ENCODE measurements around the gene CREBBP. TPM values are rescaled to one million over a fixed set of nuclear protein-coding genes. Genes with fewer than 3 reads are reported as not detected.

Gene CREBBP
- total RNA-seq, 4 donors from 2014 or later: 76.3 to 152 (median 105) TPM

GRCh38 chr16:3738128-3738527 lies 142.4 kb downstream of the CREBBP start:
- 93% methylated on average over 5 of the region's 5 CpGs for WGBS
- H3K36me3 ChIP-seq: peaks cover 100% of the 10 kb centered on the region
- DNase-seq (ENCODE audit: low spot score in 2 of 2): no peak

GRCh38 chr16:3737181-3737580 lies 143.3 kb downstream of the CREBBP start:
- Histone ChIP-seq H3K4me3 (no peak overlapping the region), H3K36me3 (peaks cover 100% of the 10 kb centered on the region), H3K9me3 (no peaks in the 10 kb centered on the region), H3K27me3 (no peaks in the 10 kb centered on the region), H3K4me1 (no peaks in the 10 kb centered on the region), H3K27ac (no peak overlapping the region)
- 91% methylated on average over 8 of the region's 8 CpGs for WGBS
- TF ChIP-seq, protein P1, sequence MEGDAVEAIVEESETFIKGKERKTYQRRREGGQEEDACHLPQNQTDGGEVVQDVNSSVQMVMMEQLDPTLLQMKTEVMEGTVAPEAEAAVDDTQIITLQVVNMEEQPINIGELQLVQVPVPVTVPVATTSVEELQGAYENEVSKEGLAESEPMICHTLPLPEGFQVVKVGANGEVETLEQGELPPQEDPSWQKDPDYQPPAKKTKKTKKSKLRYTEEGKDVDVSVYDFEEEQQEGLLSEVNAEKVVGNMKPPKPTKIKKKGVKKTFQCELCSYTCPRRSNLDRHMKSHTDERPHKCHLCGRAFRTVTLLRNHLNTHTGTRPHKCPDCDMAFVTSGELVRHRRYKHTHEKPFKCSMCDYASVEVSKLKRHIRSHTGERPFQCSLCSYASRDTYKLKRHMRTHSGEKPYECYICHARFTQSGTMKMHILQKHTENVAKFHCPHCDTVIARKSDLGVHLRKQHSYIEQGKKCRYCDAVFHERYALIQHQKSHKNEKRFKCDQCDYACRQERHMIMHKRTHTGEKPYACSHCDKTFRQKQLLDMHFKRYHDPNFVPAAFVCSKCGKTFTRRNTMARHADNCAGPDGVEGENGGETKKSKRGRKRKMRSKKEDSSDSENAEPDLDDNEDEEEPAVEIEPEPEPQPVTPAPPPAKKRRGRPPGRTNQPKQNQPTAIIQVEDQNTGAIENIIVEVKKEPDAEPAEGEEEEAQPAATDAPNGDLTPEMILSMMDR (IDR thresholded peaks at IDR 0.05): no peak
- no peak for TF ChIP-seq POLR2AphosphoS5 (IDR thresholded peaks at IDR 0.05)
- TF ChIP-seq POLR2A (IDR thresholded peaks at IDR 0.05): no peak
- no peak for TF ChIP-seq EP300 (IDR thresholded peaks at IDR 0.05)
- DNase-seq (ENCODE audit: low spot score in 2 of 2): no peak

More at GRCh38 chr16:3738128-3738527, 142.4 kb downstream of the CREBBP start:
- TF ChIP-seq EP300 (IDR thresholded peaks at IDR 0.05): no peak
- no peak for TF ChIP-seq POLR2A (IDR thresholded peaks at IDR 0.05)
- TF ChIP-seq, protein P1 (IDR thresholded peaks at IDR 0.05): no peak
- no peak for TF ChIP-seq POLR2AphosphoS5 (IDR thresholded peaks at IDR 0.05)
- Histone ChIP-seq H3K27me3 (no peaks in the 10 kb centered on the region), H3K9me3 (no peaks in the 10 kb centered on the region), H3K4me3 (no peak overlapping the region), H3K27ac (no peak overlapping the region), H3K4me1 (no peaks in the 10 kb centered on the region)

GRCh38 chr16:3736116-3736515 lies 144.4 kb downstream of the CREBBP start:
- no peak overlapping the region for H3K4me3 ChIP-seq

GRCh38 chr16:3735541-3735940 lies 145.0 kb downstream of the CREBBP start:
- Histone ChIP-seq H3K4me1 (no peaks in the 10 kb centered on the region), H3K36me3 (peaks cover 100% of the 10 kb centered on the region), H3K27me3 (no peaks in the 10 kb centered on the region), H3K27ac (no peak overlapping the region), H3K4me3 (no peak overlapping the region), H3K9me3 (no peaks in the 10 kb centered on the region)
- 96% methylated on average over 12 of the region's 13 CpGs for WGBS
- TF ChIP-seq POLR2AphosphoS5 (IDR thresholded peaks at IDR 0.05): no peak
- TF ChIP-seq, protein P1 (IDR thresholded peaks at IDR 0.05): no peak
- no peak for TF ChIP-seq POLR2A (IDR thresholded peaks at IDR 0.05)
- no peak for TF ChIP-seq EP300 (IDR thresholded peaks at IDR 0.05)
- DNase-seq (ENCODE audit: low spot score in 2 of 2): no peak

More at GRCh38 chr16:3736116-3736515, 144.4 kb downstream of the CREBBP start:
- H3K4me1 ChIP-seq: no peaks in the 10 kb centered on the region
- 93% methylated on average over 6 of the region's 6 CpGs for WGBS
- H3K9me3 ChIP-seq: no peaks in the 10 kb centered on the region
- peaks cover 100% of the 10 kb centered on the region for H3K36me3 ChIP-seq
- H3K27me3 ChIP-seq: no peaks in the 10 kb centered on the region
- H3K27ac ChIP-seq: no peak overlapping the region
- TF ChIP-seq EP300 (IDR thresholded peaks at IDR 0.05) (no peak), POLR2AphosphoS5 (IDR thresholded peaks at IDR 0.05) (no peak), POLR2A (IDR thresholded peaks at IDR 0.05) (no peak)
- TF ChIP-seq, protein P1 (IDR thresholded peaks at IDR 0.05): no peak
- no peak for DNase-seq (ENCODE audit: low spot score in 2 of 2)

GRCh38 chr16:3734758-3735221 lies 145.7 kb downstream of the CREBBP start:
- Histone ChIP-seq H3K9me3 (no peaks in the 10 kb centered on the region), H3K36me3 (peaks cover 100% of the 10 kb centered on the region), H3K4me3 (no peak overlapping the region), H3K27me3 (no peaks in the 10 kb centered on the region), H3K4me1 (no peaks in the 10 kb centered on the region), H3K27ac (no peak overlapping the region)
- 97% methylated on average over 25 of the region's 25 CpGs for WGBS
- no peak for DNase-seq (ENCODE audit: low spot score in 2 of 2)
- TF ChIP-seq EP300 (IDR thresholded peaks at IDR 0.05): no peak

All from suprapubic skin (tissue), 4 donors.